Gastroesophageal sphincter (tissue), 3 donors: ENCODE results near the gene SURF2.

Experiments
- CTCF ChIP-seq, 4 experiments: fragments of 200-600 bp in 2 of 4; fragments of 450-650 bp in 2 of 4; sonication (generic) in 1 of 4; IDR thresholded peaks; one replicate each; pipeline ENCODE4 v1.5.1; 2017 to 2019; ENCODE audit warnings: antibody characterized with exemption in 4 of 4, mild to moderate bottlenecking in 2 of 4, moderate library complexity in 2 of 4
- EP300 ChIP-seq: sonication (generic); formaldehyde crosslinking; IDR thresholded peaks from one replicate; pipeline ENCODE4 v1.6.1; 2017; ENCODE audit warnings: antibody characterized with exemption, mild to moderate bottlenecking
- POLR2A ChIP-seq, 2 donors: fragments of 450-650 bp; IDR thresholded peaks; one replicate each; pipeline ENCODE4 v1.6.1; 2017; ENCODE audit warnings: antibody characterized with exemption in 2 of 2, mild to moderate bottlenecking in 2 of 2, moderate library complexity in 1 of 2
- POLR2AphosphoS5 ChIP-seq: sonication (generic); formaldehyde crosslinking; IDR thresholded peaks from one replicate; pipeline ENCODE4 v1.6.1; 2017; ENCODE audit warnings: antibody characterized with exemption

DNA sequence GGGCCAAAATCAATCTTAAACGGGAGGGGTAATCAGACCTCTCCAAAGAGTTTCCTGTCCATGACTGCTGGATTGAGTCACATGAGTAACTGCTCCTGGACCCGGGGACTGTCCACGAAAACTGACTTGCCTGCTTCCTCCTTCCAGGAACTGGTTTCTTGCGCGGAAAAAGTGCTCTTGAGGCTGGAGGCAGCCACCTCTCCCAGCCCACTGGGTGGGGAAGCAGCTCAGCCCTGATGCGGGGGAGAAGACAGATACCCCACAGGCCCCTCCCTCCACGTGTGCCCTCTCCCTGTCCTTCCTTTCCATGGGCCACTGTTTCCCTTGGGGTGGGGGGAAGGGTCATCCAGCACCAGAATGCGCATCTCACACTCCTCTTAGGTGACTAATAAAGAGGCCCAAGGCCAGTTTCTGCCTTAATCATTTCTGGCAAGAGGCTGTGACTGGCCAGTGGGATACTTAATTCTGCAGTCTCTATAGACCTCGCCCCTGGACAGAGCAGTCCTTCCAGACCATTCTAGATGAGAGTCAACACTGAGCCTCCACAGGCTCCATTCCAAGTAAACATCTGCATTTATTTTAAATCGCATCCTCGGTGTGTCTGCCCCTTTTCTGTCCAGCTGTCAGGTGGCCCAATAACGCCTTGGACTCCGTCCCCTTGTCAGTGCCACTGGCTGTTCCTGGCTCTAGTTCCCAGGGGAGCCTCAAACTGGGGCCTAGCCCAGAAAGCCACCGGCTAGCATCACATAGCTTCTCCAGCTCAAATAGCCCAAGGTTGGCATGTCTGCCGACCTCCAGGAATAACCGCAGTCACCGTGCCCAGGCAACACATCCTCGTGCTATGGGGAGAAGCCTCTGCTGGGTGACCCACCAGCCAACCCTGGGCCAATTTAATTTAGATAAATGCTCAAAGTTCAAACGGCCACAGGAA lies 49.4 kb downstream of the SURF2 start:
- TF ChIP-seq CTCF (IDR thresholded peaks at IDR 0.05) (no peak), POLR2A (IDR thresholded peaks at IDR 0.05) (no peak), EP300 (no peak), POLR2AphosphoS5 (no peak)
